Measurements from ENCODE around the gene NHSL1. TPM values are rescaled to one million over a fixed set of nuclear protein-coding genes. Genes with fewer than 3 reads are reported as not detected.

The NHSL1 gene
- total RNA-seq, 2 donors from 2014 or later, result 9.7 to 13.3 TPM

GRCh38 chr6:138461647-138462046 is 37.6 kb downstream of the NHSL1 start:
- DNase-seq (ENCODE audit: low spot score) (no peak), ATAC-seq (ENCODE audit: insufficient number of reproducible peaks, low FRiP score, low read depth) (no peak)
- TF ChIP-seq CTCF (IDR thresholded peaks at IDR 0.05), result no peak
- Histone ChIP-seq H3K4me1 (ENCODE audit: control insufficient read depth in 1 of 2, low read depth in 2 of 2) (no peaks in the 10 kb centered on the region), H3K27ac (no peak overlapping the region), H3K4me3 (no peak overlapping the region), H3K36me3 (no peaks in the 10 kb centered on the region), H3K27me3 (replicated peaks; ENCODE audit: insufficient read depth) (no peaks in the 10 kb centered on the region), H3K9me3 (no peaks in the 10 kb centered on the region)

GRCh38 chr6:138456401-138456790 is 42.9 kb downstream of the NHSL1 start:
- Histone ChIP-seq H3K4me1 (ENCODE audit: control insufficient read depth in 1 of 2, low read depth in 2 of 2) (no peaks in the 10 kb centered on the region), H3K27ac (no peak overlapping the region), H3K9me3 (no peaks in the 10 kb centered on the region), H3K27me3 (replicated peaks; ENCODE audit: insufficient read depth) (no peaks in the 10 kb centered on the region), H3K36me3 (no peaks in the 10 kb centered on the region), H3K4me3 (no peak overlapping the region)
- TF ChIP-seq CTCF (IDR thresholded peaks at IDR 0.05), result no peak
- DNase-seq (ENCODE audit: low spot score), result no peak
- no peak for ATAC-seq (ENCODE audit: insufficient number of reproducible peaks, low FRiP score, low read depth)

GRCh38 chr6:138455746-138456400 is 43.4 kb downstream of the NHSL1 start:
- DNase-seq (ENCODE audit: low spot score) (no peak), ATAC-seq (ENCODE audit: insufficient number of reproducible peaks, low FRiP score, low read depth) (no peak)
- no peaks in the 10 kb centered on the region for H3K36me3 ChIP-seq
- no peaks in the 10 kb centered on the region for H3K27me3 ChIP-seq (replicated peaks; ENCODE audit: insufficient read depth)
- no peak for TF ChIP-seq CTCF (IDR thresholded peaks at IDR 0.05)
- no peaks in the 10 kb centered on the region for H3K9me3 ChIP-seq
- H3K27ac ChIP-seq, result no peak overlapping the region
- no peaks in the 10 kb centered on the region for H3K4me1 ChIP-seq (ENCODE audit: control insufficient read depth in 1 of 2, low read depth in 2 of 2)
- no peak overlapping the region for H3K4me3 ChIP-seq

GRCh38 chr6:138454981-138455706 is 44.1 kb downstream of the NHSL1 start:
- no peaks in the 10 kb centered on the region for H3K4me1 ChIP-seq (ENCODE audit: control insufficient read depth in 1 of 2, low read depth in 2 of 2)
- H3K4me3 ChIP-seq, result no peak overlapping the region
- DNase-seq (ENCODE audit: low spot score), result no peak
- no peak for TF ChIP-seq CTCF (IDR thresholded peaks at IDR 0.05)
- no peaks in the 10 kb centered on the region for H3K9me3 ChIP-seq
- no peak for ATAC-seq (ENCODE audit: insufficient number of reproducible peaks, low FRiP score, low read depth)
- no peaks in the 10 kb centered on the region for H3K36me3 ChIP-seq
- no peak overlapping the region for H3K27ac ChIP-seq
- H3K27me3 ChIP-seq (replicated peaks; ENCODE audit: insufficient read depth), result no peaks in the 10 kb centered on the region

GRCh38 chr6:138451043-138451442 is 48.3 kb downstream of the NHSL1 start:
- no peak for ATAC-seq (ENCODE audit: insufficient number of reproducible peaks, low FRiP score, low read depth)
- H3K27me3 ChIP-seq (replicated peaks; ENCODE audit: insufficient read depth), result no peaks in the 10 kb centered on the region
- no peak for TF ChIP-seq CTCF (IDR thresholded peaks at IDR 0.05)
- no peaks in the 10 kb centered on the region for H3K36me3 ChIP-seq
- no peak overlapping the region for H3K4me3 ChIP-seq
- no peaks in the 10 kb centered on the region for H3K9me3 ChIP-seq
- no peaks in the 10 kb centered on the region for H3K4me1 ChIP-seq (ENCODE audit: control insufficient read depth in 1 of 2, low read depth in 2 of 2)
- no peak for DNase-seq (ENCODE audit: low spot score)
- no peak overlapping the region for H3K27ac ChIP-seq
